GM21526 (cell line): Measurements from ENCODE around the gene CUL5.
"Not testable (repeated sequence)": the region's sequence is repeated elsewhere in the genome, so short reads cannot be mapped to it uniquely, and the experiment has no call there.

Source experiments
- ATAC-seq: cut with Tn5 transposase; IDR thresholded peaks from one replicate; pipeline ENCODE4 v1.9.1; 2021; ENCODE audit warnings: moderate library complexity; ENCODE audit not compliant: unreplicated experiment, low FRiP score

Gene CUL5

DNA sequence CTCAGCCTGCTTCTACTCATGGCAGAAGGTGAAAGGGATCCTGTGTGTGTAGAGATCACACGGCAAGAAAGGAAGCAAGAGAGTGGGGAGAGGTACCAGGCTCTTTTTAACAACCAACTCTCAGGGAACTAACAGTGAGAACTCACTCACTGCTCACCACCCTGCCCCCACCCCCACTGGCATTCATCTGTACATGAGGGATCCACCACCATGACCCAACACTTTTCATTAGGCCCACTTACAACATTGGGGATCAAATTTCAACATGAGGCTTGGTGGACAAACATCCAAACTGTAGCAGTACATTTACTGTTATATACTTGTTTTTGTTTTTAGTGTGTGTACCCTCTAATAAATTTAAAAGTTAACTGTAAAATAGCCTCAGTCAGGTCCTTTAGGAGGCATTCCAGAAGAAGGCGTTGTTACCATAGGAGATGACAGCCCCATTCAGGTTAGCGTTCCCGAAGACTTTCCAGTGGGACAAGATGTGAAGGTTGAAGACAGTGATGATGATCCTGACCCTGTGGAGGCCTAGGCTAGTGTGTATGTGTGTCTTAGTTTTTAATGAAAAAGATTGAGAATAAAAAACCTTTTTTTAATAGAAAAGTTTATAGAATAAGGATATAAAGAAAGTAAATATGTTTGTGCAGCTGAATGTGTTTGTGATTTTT is 11.3 kb downstream of the CUL5 start:
- ATAC-seq: no peak

DNA sequence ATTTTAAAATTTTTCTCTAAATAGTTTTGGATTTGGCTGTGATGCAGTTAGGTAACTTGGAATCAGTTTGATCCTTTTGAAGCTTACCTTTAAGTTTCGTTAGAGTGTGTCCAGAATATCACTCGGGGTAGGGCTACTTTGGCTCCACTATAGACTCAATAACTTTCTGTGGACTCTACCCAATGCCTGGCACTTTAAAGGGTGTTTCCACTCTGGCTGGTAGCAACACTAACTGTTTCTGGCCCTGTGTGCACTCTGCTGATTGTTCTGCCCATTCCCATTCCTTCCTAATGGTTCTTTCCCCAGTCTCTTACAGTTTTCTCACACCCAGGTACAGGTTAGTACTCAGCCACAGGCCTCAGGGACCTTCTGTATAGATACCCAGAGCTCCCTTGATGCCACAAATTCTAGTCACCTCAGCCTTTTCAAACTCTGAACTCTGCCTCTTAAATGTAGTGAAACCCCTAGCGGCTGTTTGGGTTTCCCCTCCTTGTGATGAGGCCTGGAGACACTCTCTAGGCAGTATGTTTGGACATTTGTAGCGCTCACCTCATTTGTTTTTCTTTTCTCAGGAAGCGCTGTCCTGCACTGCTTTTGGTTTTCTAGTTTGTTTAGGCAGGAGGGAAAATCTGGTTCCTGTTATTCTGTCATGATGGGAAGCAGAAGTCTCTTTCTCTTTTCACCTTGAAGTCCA is 16.8 kb downstream of the CUL5 start:
- peak; percentile 93 for ATAC-seq

DNA sequence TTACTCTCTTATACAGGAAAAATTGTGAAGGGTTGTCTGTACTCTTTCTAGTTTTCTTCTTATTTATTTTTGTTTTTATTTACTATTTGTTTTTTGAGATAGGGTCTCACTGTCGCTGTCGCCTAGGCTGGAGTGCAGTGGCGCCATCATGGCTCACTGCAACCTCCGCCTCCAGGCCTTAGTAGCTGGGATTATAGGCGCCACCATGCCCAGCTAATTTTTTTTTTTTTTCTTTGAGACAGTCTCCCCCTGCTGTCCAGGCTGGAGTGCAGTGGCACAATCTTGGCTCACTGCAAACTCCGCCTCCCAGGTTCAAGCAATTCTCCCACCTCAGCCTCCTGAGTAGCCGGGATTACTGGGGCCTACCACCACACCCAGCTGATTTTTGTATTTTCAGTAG is 18.4 kb downstream of the CUL5 start:
- ATAC-seq: no peak

DNA sequence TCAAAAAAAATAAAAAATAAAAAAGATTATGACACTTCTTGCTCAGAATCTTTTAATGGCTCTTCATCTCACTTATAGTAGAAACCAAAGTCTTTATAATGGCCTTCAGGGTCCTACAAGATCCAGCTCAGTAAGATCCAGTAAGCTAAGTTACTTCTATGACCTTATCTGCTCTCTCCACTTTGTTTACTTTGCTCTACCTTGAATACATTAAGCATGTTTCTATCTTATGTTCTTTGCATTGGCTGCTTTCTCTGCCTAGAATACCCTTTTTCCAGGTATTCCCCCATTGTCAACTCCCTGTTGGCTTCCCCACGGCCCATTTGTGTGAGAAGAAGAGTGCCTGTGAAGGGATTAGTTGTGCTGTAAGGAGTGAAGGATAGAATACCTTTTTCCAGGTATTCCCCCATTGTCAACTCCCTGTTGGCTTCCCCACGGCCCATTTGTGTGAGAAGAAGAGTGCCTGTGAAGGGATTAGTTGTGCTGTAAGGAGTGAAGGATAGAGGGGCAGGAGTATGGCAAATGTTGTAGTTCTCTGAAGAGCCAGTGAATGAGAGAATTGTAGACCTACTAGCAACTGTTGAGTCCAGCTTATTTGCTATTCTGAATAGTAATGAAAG is 20.2 kb downstream of the CUL5 start:
- not testable (repeated sequence) for ATAC-seq

DNA sequence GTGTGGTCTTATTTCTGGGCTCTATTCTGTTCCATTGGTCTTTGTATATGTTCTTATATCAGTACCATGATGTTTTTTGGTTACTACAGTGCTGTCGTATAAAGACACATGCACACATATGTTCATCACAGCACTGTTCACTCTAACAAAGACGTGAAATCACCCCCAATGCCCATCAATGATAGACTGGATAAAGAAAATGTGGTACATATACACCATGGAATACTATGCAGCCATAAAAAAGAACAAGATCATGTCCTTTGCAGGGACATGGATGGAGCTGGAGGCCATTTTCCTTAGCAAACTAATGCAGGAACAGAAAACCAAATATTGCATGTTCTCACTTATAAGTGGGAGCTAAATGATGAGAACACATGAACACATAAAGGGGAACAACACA is 22.9 kb downstream of the CUL5 start:
- not testable (repeated sequence) for ATAC-seq

DNA sequence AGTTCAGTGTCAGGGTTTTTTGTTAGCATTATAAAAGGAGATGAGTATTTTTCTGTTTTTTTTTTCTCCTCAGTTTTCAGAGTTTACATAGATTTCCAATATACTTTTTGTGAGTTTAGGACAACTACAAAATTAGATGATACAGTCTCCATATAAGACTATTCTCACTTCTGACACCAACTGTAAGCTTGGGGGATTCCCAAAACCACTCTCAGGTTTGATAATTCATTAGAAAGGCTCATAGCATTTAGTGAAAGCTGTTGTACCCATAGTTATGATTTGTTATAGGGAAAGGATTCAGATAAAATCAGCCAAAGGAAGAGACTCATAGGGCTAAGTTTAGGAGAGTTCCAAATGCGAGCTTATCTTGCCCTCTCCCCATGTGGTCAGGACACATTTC is 24.1 kb downstream of the CUL5 start:
- no peak for ATAC-seq

DNA sequence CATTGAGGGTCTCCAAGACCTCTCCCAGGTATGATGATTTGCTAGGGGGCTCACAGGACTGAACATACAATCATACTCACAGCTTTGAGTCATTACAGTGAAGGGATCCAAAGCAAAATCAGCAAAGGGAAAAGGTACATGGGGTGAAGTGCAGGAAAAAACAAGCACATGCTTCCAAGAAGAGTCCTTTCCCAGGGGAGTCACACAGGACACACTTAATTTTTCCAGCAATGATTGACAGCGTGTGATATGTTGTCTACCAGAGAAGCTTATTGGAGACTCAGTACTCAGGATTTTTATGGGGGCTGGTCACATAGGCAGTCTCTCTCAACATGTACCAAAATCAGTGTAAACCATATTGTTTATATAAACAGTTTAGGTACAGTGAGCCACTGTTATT is 25.3 kb downstream of the CUL5 start:
- ATAC-seq: no peak

DNA sequence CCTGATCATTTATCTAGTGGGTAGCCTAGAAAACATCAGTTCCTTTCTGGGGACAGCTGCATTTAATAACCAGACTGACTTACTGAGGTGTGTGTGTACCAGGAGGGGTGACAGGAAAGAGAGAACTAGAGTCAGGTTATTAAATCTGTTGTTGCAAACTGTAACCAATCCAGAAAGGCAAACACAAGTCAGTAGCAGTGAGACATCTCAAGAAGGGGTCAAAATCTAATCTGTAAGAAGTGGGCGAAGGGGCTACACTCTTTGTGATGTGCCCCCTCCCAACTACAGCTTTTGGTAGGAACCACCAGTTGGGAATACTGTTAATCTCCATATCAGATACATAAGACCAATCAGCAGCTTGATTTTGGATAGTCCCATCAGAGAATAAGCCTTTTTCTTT is 26.3 kb downstream of the CUL5 start:
- ATAC-seq: no peak

DNA sequence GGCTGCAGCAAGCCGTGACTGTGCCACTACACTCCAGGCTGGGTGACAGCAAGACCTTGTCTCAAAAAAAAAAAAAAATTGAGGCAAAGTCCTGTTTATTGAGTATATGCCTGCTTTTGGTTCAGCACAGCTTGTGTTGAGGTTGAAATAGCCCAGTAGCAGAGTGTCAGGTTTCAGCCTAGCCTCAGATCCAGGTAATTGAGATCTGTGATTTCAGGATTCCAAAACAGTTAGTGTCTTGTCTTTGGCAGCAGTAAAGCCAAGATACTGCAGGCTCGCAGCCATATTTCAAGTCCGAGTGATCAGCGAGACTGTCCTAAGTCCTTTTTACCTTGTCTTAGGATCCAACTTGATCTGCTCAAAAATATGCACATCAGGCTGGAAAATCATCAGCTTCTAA is 27.0 kb downstream of the CUL5 start:
- no peak for ATAC-seq

DNA sequence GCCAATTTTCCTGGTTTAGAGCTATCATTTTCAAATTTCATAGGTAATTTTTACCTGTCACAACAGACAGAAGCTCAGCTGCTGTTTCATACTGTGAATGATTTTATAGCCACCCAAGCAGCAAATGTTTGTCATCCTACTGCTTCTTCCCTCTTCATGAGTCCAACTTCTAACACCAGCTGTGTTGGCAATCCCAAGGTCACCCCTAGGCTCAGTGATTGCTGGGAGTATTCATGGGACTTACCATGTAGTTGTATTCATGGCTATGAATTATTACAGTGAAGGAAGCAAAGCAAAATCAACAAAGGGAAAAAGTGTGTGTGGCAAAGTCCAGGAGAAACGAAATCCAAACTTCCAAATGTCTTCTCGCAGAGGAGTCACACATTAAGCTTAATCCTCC is 28.5 kb downstream of the CUL5 start:
- no peak for ATAC-seq

DNA sequence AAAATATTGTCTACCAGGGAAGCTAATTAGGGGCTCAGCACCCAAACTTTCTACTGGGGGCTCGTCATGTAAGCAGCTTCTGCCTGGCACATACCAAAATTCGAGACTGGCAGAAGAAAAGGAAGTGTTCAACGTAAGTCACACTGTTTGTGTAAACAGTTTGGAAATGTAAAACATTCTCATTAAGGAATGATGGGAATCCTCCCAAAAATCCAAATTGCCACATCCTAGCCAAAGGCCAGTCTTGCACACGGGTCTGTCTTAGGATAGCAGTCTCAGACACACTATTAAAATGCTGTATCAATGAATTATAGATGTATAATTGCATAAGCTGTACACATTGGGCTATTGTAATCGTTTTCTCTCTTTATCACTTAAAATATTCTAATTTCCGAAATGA is 28.9 kb downstream of the CUL5 start:
- ATAC-seq: no peak

DNA sequence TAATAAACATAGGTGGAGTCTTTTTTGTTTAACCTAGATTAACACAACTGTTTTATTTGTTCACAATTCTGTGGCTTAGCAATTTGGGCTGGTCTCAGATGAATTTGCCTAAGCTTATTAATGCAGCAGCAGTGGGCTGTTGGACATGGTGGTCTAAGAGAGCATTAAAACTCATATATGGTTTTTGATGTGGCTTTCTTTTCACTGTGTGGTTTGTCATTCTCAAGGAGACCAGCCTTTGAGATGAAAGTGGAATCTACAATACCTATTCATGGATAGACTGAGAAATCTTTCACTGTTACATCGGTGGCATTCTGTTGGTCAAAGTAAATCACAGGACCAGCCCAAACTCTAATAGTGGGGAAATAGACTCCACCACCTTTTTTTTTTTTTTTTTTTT is 39.6 kb downstream of the CUL5 start:
- no peak for ATAC-seq

DNA sequence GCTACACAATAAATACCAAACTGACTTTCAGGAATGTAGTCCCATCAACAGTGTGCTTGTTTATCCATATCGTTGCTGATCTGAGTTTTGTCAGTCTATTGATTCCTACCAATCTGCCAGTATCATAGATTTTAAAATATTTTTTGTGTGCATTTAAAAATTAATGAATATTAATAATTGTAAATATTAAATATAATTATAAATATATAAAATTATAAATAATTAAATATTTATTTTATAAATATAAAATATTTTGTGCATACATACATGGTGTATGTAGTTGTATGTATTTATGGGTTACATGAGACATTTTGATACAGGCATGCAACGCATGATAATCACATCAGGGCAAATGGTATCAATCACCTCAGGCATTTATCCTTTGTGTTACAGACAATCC is 53.6 kb downstream of the CUL5 start:
- ATAC-seq: no peak

DNA sequence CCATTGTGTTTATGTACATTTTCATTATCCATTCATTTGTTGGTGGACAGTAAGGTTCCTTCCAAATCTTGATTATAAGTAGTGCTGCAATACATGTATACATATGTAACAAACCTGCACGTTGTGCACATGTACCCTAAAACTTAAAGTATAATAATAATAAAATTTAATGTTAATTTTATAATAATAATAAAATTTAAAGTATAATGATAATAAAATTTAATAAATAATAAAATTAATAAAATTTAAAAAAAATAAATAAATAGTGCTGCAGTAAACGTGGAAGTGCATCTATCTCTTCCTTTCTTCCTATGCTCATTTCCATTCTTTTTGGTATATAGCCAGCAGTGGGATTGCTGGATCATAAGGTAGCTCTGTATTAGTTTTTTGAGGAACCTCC is 54.7 kb downstream of the CUL5 start:
- no peak for ATAC-seq

DNA sequence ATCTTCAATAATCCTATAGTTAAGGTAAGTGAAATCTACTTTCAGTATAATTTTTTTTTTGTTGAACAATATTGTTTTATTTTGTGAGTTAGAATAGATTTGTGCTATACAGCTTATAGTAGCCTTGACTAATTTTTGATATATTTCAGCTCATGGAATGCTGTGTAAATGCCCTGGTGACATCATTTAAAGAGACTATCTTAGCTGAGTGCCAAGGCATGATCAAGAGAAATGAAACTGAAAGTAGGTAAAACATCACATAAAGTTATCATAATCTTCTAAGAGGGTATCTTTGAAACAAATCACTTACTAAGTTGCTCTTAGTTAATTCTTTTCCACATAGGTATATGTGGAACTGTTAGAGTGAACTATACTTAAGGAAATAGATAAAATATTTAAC is 61.2 kb downstream of the CUL5 start:
- no peak for ATAC-seq

DNA sequence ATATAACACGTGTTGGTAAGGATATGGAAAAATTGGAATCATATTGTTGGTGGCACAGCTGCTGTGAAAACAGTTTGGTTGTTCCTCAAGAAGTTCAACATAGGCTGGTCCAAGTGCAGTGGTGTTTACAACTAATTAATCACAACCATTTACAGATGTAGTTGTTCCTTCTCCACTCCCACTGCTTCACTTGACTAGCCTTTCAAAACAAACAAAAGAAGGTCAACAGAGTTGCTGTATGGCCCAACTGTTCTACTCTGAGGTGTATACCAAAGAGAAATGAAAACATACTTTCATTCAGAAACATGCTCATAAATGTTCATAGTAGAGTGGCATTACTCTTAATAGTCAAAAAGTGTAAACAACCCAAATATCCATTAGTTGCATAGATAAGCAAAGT is 76.1 kb downstream of the CUL5 start:
- no peak for ATAC-seq

DNA sequence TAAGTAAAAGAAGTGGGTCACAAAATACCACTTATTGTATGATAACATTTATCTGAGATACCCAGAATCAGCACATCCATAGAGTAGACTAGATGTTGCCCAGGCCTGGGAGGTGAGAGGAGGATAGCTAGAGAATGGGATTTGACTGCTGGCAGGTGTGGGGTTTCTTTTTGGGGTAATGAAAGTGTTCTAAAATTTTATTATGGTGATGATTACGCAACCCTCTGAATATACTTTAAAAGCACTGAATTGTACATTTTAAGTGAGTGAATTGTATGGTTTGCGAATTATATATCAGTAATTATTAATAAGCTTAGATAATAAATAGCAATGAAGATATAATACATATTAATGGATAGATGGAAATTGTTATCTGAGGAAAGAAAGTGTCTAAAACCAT is 77.0 kb downstream of the CUL5 start:
- ATAC-seq: no peak

DNA sequence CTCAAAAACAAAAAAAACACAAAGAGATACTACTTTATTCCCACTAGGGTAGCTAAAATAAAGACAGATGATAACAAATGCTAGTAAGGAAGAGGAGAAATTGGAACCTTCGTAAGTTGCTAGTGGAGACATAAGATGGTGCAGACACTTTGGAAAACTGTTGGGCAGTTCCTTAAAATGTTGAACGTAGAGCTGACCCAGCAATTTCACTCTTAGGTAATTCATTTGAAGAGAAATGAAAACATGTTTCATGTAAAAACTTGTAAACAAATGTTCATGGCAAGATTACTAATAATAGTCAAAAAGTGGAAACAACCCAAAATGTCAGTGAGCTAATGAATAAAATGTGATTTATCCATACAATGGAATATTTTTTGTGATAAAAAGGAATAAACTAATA is 83.4 kb downstream of the CUL5 start:
- ATAC-seq: no peak

DNA sequence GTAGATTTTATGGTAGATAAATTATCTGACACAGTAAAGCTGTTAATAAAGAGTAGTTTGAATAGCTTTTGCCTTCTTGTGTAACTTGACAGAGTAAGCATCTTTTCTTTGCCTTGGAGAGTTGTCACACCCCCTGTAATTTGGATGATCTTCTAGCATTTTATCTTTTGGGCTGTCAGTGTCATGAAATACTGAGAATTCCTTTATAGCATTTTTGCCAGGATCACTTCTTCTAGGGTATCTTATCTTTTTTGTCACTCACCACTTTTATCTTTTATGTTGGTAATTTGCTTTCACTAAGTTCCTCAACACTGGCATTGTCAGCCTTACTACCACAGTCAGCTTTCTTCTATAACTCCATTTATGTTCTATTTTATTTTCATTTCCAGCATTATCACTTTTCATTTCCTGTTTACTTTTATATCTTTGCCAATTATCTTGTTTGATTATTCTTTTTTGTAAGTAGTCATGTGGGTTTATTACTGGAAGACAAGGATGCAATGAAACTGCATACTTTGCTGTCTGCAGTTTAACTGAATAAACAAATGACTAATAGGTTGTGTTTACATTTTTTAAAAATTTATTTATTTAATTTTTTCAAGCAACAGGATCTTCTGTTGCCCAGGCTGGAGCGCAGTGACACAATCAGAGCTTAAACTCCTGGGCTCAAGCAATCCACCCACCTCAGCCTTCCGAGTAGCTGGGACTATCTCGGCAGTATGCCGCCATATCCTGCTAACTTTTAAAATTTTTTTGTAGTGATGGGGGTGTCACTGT is 84.6 kb downstream of the CUL5 start:
- ATAC-seq: no peak

DNA sequence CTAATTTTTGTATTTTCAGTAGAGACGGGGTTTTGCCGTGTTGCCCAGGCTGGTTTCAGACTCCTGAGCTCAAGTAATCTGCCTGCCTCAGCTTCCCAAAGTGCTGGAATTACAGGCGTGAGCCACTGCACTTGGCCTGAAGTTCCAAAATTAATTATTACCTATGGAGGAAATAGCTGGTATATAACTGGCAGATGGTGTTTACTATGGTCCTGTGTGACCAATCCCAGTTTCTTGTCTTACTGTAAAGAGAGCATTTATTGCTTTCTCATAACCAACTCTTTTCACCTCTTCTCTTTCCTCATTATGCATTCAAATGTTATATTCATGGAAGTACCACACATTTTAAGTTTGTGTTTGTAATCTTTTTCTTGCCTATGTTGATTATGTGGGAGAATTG is 88.5 kb downstream of the CUL5 start:
- no peak for ATAC-seq

DNA sequence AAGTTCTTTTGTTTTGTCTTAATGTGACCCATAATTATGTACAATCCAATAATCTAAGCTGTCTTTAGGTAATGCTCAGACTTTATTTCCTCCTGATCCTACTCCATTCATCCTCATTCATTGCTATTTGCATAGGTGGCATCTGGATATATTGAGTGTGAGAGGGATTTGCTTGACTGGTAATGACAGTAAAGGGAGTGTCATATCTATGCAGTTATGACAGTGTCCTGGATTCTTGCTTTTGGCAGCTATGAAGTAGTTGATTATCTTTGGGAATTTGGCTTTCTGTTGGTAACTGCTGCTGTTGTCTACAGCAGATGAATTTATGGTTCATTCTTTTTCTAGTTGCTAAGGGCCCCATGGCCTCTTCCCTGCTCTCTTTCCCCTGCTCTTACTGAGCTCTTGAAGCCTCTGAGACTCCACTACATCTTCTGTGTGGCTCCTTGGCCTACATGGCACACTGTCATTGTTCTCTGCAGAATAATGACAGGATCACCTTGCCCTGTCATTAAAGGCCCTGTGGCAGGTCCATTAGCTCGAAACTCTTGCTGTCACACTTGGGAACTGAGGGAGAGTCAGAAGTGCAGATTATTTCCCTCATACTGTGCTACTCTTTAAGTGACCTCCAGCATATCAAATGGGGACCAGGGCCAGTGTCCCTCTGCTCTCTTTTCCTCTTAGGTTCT is 92.5 kb downstream of the CUL5 start:
- no peak for ATAC-seq
